Stimulated activated naive B cell treated with anti-CD40 and anti-IgM and Interleukin-4, amounts not matched to agents 10 μg/mL and 1 μg/mL and 100 μg/mL, for 72 hours (primary cell): Measurements from ENCODE around the gene RBM22.
"Not testable (repeated sequence)": the region's sequence is repeated elsewhere in the genome, so short reads cannot be mapped to it uniquely, and the experiment has no call there.

ENCODE experiments used
- ATAC-seq, 2 donors: fragments of 150-1000 bp; cut with Tn5 transposase; replicated peaks; 2 replicates each; pipeline ENCODE4 v1.10.0; 2021; ENCODE audit warnings: moderate library complexity in 1 of 2
- DNase-seq: peaks from one replicate; pipeline ENCODE4 v3.0.0; 2021
- H3K27ac Mint-ChIP-seq: one replicate; pipeline ENCODE4 v1.8.0; 2022; ENCODE audit warnings: mild to moderate bottlenecking, mixed read lengths
- H3K27me3 Mint-ChIP-seq, 2 donors: one replicate each; pipeline ENCODE4 v1.8.0; 2022; ENCODE audit warnings: mixed read lengths in 2 of 2
- H3K36me3 Mint-ChIP-seq, 2 donors: one replicate each; pipeline ENCODE4 v1.8.0; 2022; ENCODE audit warnings: mixed read lengths in 2 of 2, mild to moderate bottlenecking in 1 of 2
- H3K4me1 Mint-ChIP-seq, 2 donors: one replicate each; pipeline ENCODE4 v1.8.0; 2022; ENCODE audit warnings: mixed read lengths in 2 of 2, mild to moderate bottlenecking in 1 of 2
- H3K4me3 Mint-ChIP-seq, 2 donors: one replicate each; pipeline ENCODE4 v1.8.0; 2022; ENCODE audit warnings: mild to moderate bottlenecking in 2 of 2, mixed read lengths in 2 of 2, moderate library complexity in 1 of 2
- H3K9me3 Mint-ChIP-seq, 2 donors: one replicate each; pipeline ENCODE4 v1.8.0; 2022; ENCODE audit warnings: mixed read lengths in 2 of 2, mild to moderate bottlenecking in 1 of 2

The RBM22 gene

DNA sequence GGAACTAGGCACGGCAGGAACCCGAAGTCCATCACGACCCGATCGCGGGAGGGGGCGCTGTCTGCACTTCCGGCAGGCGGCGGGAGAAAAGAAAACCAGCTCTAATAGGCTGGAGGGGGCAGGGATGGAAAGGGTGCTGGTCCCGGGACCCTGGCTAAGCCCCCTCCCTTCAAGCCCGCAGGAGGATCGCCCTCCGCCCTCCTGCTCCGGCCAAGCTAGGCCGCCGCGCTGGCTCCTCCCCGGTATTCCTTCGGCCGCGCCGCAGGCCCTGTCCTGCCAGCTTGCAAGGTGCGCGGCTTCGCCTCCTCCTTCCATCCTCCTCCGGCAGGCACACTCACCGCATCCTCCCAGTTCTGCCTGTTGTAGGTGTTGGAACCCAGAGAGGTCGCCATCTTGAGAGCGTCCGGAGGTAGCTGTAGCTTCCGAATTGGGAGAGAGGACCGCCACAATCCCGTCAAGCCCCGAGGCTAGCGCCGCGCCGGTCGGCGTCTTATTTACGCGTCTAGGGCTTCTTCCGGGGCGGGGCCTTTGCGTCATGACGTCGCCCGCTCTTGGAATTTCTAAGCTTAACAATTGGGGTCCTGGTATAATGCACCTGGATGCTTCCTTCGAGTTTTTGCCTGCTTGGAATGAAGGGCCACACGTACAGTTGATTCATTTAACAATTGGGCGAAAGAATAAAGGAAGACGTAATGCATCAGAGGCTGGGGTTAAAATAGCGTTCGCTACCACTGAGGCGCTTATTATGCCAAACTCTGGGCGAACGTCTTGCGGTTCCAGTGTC lies at the start of gene RBM22:
Gene RBM22 (minus strand): TSS at position 469 of the 784 bp plus-strand sequence. CDS start 77 bp downstream, at position 392.
- no peak within 1 kb of the TSS for H3K4me3 Mint-ChIP-seq
- H3K27me3 Mint-ChIP-seq: no peaks in the 10 kb centered on the region
- peak; percentile 97 to 98 for ATAC-seq
- H3K36me3 Mint-ChIP-seq: peaks cover 16 to 24% of the 10 kb centered on the region in 2 donors
- H3K27ac Mint-ChIP-seq: no peak within 1 kb of the TSS
- peak; percentile 86 for DNase-seq
- no peaks in the 10 kb centered on the region for H3K9me3 Mint-ChIP-seq
- H3K4me1 Mint-ChIP-seq: no peaks in the 10 kb centered on the region

DNA sequence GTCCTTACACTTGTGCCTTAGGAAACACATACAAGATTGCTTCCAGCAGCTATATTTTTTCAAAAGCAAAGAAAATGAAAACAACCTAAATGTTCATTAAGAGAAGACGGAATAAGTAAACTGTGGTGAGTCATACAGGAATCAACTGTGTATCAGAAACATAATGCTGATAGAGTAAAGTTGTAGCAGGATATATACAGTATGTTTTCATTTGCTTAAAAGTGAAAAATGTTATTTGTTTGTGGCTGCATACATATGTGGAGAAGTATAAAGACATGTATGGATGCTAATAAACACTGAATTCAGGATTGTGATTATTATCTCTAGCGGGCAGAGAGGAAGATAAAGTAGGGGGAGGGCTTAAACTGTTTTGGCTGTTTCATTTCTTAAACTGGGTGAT lies 49.6 kb upstream of the RBM22 start:
- H3K27me3 Mint-ChIP-seq: no peaks in the 10 kb centered on the region
- H3K9me3 Mint-ChIP-seq: no peaks in the 10 kb centered on the region
- ATAC-seq (no peak), DNase-seq (no peak)
- H3K27ac Mint-ChIP-seq: peak overlapping the region; percentile 26
- H3K4me3 Mint-ChIP-seq: no peak overlapping the region
- peaks cover 16 to 25% of the 10 kb centered on the region in 2 donors for H3K4me1 Mint-ChIP-seq
- peaks cover 35 to 45% of the 10 kb centered on the region in 2 donors for H3K36me3 Mint-ChIP-seq

DNA sequence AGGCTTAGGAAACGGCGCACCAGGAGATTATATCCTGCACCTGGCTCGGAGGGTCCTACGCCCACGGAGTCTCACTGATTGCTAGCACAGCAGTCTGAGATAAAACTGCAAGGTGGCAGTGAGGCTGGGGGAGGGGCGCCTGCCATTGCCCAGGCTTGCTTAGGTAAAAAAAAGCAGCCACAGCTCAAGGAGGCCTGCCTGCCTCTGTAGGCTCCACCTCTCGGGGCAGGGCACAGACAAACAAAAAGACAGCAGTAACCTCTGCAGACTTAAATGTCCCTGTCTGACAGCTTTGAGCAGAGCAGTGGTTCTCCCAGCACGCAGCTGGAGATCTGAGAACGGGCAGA lies 42.3 kb upstream of the RBM22 start:
- peaks cover 30 to 54% of the 10 kb centered on the region in 2 donors for H3K4me1 Mint-ChIP-seq
- peaks cover 52 to 69% of the 10 kb centered on the region in 2 donors for H3K36me3 Mint-ChIP-seq
- not testable (repeated sequence) for DNase-seq, H3K27ac Mint-ChIP-seq, H3K27me3 Mint-ChIP-seq, ATAC-seq, H3K9me3 Mint-ChIP-seq, H3K4me3 Mint-ChIP-seq

DNA sequence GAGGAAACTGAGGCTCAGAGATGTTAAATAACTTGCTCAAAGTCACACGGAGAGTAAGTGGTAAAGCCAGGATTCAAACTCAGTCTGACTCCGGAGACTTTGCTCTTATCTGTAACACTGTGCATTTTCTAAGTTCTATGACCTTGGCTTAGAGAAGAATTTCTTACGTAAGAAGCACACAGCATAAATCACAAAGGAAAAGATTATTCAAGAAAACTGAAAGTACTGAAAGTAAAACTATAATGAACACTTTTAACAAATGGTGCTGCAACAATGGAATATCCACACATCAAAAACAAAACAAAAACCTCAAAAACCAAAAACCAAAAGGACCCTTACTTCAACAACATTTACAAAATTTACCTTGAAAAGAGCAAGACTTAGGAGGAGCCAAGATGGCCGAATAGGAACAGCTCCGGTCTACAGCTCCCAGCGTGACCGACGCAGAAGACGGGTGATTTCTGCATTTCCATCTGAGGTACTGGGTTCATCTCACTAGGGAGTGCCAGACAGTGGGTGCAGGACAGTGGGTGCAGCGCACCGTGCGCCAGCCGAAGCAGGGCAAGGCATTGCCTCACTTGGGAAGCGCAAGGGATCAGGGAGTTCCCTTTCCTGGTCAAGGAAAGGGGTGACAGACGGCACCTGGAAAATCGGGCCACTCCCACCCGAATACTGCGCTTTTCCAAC lies 41.7 kb upstream of the RBM22 start:
- not testable (repeated sequence) for H3K4me3 Mint-ChIP-seq, ATAC-seq, DNase-seq, H3K9me3 Mint-ChIP-seq, H3K27me3 Mint-ChIP-seq, H3K27ac Mint-ChIP-seq
- peaks cover 57 to 74% of the 10 kb centered on the region in 2 donors for H3K36me3 Mint-ChIP-seq
- H3K4me1 Mint-ChIP-seq: peaks cover 33 to 58% of the 10 kb centered on the region in 2 donors

DNA sequence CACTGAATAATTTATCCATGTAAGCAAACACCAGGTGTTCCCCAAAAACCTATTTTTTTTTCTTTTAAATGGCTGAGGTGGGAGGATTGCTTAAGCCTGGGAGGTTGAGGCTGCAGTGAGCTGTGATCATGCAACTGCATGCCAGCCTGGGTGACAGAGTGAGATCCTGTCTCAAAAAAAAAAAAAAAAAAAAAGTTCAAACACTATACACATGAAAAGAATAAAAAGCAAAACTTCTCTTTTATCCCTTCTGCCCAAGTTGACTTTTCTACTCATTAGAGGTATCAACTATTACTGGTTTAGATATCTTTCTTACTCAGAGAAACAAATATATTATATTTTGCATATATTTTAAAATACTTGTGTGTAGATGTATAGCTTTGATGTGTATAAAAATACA lies 40.1 kb upstream of the RBM22 start:
- Mint-ChIP-seq H3K36me3 (peaks cover 70 to 84% of the 10 kb centered on the region in 2 donors), H3K27ac (no peak overlapping the region), H3K27me3 (no peaks in the 10 kb centered on the region), H3K9me3 (peaks cover 7 to 12% of the 10 kb centered on the region in 2 donors), H3K4me1 (peaks cover 33 to 62% of the 10 kb centered on the region in 2 donors), H3K4me3 (no peak overlapping the region)
- DNase-seq: no peak
- no peak for ATAC-seq

DNA sequence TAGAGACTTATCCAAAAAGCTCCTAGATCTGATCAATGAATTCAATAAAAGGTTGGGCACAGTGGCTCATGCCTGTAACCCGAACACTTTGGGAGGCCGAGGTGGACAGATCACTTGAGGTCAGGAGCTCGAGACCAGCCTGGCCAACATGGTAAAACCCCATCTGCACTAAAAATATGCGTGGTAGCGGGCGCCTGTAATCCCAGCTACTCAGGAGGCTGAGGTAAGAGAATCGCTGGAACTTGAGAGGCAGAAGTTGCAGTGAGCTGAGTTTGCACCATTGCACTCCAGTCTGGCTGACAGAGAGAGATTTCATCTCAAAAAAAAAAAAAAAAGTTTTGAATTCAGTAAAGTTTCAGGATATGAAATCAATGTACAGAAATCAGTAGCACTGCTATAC lies 38.0 kb upstream of the RBM22 start:
- no peak overlapping the region for H3K27ac Mint-ChIP-seq
- H3K36me3 Mint-ChIP-seq: peaks cover 79 to 91% of the 10 kb centered on the region in 2 donors
- peaks cover 37 to 61% of the 10 kb centered on the region in 2 donors for H3K4me1 Mint-ChIP-seq
- H3K27me3 Mint-ChIP-seq: no peaks in the 10 kb centered on the region
- no peak overlapping the region for H3K4me3 Mint-ChIP-seq
- ATAC-seq (no peak), DNase-seq (no peak)
- H3K9me3 Mint-ChIP-seq: peaks cover 12 to 18% of the 10 kb centered on the region in 2 donors

DNA sequence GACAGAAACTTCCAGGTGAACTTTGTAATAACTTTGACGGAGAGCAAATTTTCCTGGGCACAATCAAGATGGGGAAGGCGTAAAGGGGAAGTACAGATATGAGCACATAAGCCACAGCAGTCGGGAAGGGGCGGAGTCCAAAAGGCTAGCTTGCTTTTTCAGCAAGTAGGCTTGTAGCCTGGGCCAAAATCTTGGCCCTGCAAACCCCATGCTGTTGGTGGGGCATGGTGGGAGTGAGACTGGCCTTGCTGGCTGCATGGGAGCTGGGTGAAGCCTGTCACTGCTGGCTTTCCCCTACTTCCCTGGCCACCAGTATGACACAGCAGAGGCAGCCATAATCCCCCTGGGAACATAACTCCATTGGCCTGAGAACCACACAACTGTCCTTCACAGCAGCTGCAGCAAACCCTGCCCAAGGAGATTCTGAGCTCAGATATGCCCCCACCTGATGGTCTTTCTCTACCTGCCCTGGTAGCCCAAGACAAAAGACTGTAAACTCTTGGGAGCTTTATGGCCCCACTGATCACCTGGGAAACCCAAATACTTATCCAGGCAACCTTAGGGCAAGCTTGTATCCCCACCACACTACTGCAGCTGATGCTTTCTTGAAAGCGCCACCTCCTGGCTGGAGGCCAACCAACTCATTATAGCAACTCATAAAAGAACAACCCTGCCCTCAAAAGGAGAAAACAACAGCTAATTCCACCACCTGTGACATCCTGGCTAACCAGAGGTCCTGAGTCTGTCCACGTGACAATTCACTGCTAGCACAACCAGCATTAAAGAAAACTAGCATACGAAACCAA lies 33.9 kb upstream of the RBM22 start:
- Mint-ChIP-seq H3K9me3 (peaks cover 12 to 18% of the 10 kb centered on the region in 2 donors), H3K27me3 (no peaks in the 10 kb centered on the region), H3K4me3 (no peak overlapping the region), H3K27ac (peak overlapping the region; percentile 48), H3K4me1 (peaks cover 28 to 42% of the 10 kb centered on the region in 2 donors), H3K36me3 (peaks cover 74 to 89% of the 10 kb centered on the region in 2 donors)
- DNase-seq: no peak
- peak in 1 of 2 donors; percentile 62 for ATAC-seq

DNA sequence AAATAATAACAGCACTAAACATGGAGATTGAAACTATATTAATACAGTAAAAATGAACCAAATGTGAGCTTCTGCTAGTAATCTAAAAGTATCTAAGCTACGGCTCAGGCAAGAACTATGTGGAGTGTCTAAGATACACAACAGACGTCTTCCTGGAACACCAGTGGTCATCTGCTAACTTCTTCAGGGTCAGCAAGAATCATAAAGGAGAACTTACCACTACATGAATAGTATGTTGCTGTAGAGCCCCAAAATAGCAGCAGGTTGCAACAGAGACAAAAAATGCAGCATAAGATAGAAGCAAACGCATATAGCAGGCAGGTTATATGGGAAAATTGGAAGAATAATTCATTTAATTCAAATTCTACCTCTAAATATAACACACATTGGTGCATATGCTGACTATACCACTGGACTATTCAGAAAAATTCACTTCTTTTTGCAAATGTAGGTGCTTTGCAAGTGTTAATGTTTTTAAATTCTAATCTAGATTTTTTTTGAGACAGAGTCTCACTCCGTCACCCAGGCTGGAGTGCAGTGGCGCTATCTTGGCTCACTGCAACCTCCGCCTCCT lies 30.9 kb upstream of the RBM22 start:
- H3K36me3 Mint-ChIP-seq: peaks cover 55 to 73% of the 10 kb centered on the region in 2 donors
- no peak overlapping the region for H3K4me3 Mint-ChIP-seq
- H3K4me1 Mint-ChIP-seq: peaks cover 11 to 17% of the 10 kb centered on the region in 2 donors
- ATAC-seq (no peak), DNase-seq (no peak)
- no peak overlapping the region for H3K27ac Mint-ChIP-seq
- H3K27me3 Mint-ChIP-seq: no peaks in the 10 kb centered on the region
- peaks cover 3 to 11% of the 10 kb centered on the region in 2 donors for H3K9me3 Mint-ChIP-seq

DNA sequence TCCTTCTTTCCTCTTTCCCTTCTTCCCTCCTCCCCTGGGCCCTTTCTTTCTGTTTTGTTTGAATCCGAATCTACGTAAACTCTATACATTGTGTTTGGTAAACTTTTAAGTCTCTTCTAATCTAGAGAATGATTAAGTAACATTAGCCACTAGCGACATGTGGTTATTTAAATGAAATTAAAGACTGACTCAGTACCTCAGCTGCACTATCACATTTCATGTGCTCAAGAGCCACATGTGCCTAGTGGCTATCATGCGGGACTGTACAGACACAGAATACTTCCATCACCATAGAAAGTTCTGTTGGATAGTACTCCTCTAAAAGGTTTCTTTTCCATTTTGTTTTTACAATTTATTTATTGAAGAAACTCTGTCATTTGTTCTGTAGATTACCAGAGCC lies 29.0 kb upstream of the RBM22 start:
- H3K27me3 Mint-ChIP-seq: no peaks in the 10 kb centered on the region
- H3K9me3 Mint-ChIP-seq: peaks cover 0 to 5% of the 10 kb centered on the region in 2 donors

DNA sequence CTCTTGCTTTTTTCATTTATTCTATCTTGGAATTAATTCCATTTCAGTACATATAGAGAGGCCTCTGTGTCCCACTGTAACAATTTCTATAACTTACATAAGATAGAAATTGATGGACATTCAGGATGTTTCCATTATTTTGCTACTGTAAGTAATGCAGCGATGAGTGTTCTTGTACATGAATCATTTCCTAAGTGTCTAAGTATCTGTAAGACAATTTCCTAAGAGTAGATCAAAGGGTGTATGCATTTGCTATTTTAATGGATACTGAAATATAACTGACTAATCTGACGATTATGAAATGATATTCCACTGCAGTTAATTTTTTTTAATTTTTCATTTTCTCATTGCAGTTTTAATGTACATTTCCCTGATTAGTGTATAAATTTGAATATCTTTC lies 23.0 kb upstream of the RBM22 start:
- Mint-ChIP-seq H3K9me3 (no peaks in the 10 kb centered on the region), H3K27ac (no peak overlapping the region), H3K4me3 (no peak overlapping the region), H3K4me1 (no peaks in the 10 kb centered on the region), H3K36me3 (peaks cover 27 to 40% of the 10 kb centered on the region in 2 donors), H3K27me3 (no peaks in the 10 kb centered on the region)
- no peak for ATAC-seq
- no peak for DNase-seq

More for the DNA sequence above, 29.0 kb upstream of the RBM22 start:
- Mint-ChIP-seq H3K27ac (no peak overlapping the region), H3K36me3 (peaks cover 37 to 57% of the 10 kb centered on the region in 2 donors), H3K4me3 (no peak overlapping the region), H3K4me1 (peaks cover 4 to 10% of the 10 kb centered on the region in 2 donors)
- ATAC-seq: no peak
- DNase-seq: no peak

DNA sequence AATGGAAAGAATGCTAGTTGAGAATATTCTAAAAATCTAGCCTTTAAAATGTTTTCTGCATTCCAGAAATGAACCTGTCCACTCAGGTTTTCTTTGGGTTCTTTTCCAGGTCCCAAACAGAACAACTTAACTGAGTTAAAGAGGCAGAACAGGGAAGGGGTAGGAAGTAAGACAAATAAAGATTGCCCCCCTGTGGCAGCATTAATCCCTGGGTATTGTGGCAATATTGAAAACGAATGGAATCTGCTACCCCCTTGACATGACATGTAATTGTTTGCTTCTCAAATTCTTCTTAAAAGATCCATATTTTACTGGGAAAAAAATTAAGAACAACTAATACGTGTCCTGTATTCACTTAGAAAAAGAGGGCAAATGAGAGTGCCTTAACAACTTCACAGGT lies 9.3 kb upstream of the RBM22 start:
- no peaks in the 10 kb centered on the region for H3K4me1 Mint-ChIP-seq
- peaks cover 29 to 46% of the 10 kb centered on the region in 2 donors for H3K36me3 Mint-ChIP-seq
- no peaks in the 10 kb centered on the region for H3K27me3 Mint-ChIP-seq
- no peak for DNase-seq
- no peak overlapping the region for H3K4me3 Mint-ChIP-seq
- no peaks in the 10 kb centered on the region for H3K9me3 Mint-ChIP-seq
- ATAC-seq: no peak
- H3K27ac Mint-ChIP-seq: no peak overlapping the region

DNA sequence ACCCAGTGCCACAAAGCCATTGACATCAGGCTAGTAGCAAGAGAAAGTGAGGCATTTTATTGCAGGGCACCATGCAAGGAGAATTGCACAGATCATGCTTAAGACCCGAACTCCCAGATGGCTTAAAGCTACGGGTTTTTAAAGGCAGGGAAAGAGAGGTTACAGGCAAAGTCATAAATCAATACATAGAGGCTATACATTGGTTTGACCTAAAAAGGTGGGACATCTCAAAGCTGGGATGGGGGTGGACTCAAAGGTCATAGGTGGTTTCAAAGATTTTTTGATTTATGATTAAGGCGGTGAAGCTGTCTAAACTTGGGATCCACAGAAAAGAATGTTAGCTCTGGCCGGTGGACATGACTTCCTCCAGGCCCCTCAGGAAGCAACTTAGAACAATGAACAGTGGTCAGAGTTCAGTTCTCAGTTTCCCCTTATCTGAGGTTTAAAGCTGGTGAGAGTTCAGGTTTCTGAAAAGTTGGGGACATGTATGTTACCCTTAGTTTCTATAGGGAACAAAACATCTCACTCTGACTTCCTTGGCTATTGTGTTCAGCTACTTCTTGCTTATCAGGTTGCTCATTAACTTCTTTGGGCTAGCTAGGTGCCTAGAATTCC lies 6.0 kb upstream of the RBM22 start:
- Mint-ChIP-seq H3K36me3 (peaks cover 22 to 41% of the 10 kb centered on the region in 2 donors), H3K27me3 (no peaks in the 10 kb centered on the region), H3K4me3 (no peak overlapping the region)

DNA sequence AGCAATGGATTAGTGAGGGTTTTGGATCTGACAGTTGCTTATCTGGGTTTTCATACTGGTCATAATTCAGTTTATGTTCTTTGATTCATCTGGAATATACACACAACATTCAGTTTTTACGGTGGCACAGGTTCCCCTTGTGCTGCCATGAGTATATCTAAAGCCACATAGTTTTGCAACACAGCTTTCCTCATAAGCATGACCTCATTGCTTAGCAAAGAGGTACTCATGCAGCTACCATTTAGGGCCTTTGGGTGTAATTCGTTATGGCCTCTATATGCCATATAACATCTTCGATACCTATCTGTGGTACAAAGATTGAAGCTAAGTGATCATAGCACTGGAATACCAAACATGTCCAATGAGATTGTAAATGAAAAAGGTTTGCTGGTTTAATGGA lies 2.9 kb upstream of the RBM22 start:
- H3K9me3 Mint-ChIP-seq: no peaks in the 10 kb centered on the region

More for the DNA sequence above, 6.0 kb upstream of the RBM22 start:
- Mint-ChIP-seq H3K27ac (no peak overlapping the region), H3K4me1 (no peaks in the 10 kb centered on the region), H3K9me3 (no peaks in the 10 kb centered on the region)
- ATAC-seq (no peak), DNase-seq (no peak)

DNA sequence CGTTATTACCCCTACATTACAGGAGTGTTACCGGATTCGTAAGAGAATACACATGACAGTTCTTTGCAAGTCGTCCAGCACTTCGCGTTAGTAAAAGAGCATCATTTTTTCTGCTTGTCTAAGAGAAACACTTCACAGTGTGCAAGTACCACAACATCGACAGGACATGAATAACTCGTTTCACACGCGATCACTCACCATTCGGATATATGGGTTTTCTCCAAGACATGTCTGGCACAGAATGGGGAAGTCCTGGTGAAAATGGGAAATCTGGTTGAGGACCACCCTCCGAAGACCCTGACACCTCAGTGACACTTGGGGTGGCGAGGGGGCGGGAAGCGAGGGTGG lies 642 bp downstream of the RBM22 start:
- ATAC-seq: peak; percentile 6 to 21
- no peak for DNase-seq
- H3K4me3 Mint-ChIP-seq: no peak overlapping the region
- no peaks in the 10 kb centered on the region for H3K27me3 Mint-ChIP-seq
- no peak overlapping the region for H3K27ac Mint-ChIP-seq
- no peaks in the 10 kb centered on the region for H3K4me1 Mint-ChIP-seq
- H3K9me3 Mint-ChIP-seq: no peaks in the 10 kb centered on the region
- H3K36me3 Mint-ChIP-seq: peaks cover 15 to 18% of the 10 kb centered on the region in 2 donors

More for the DNA sequence above, 2.9 kb upstream of the RBM22 start:
- H3K4me1 Mint-ChIP-seq: no peaks in the 10 kb centered on the region
- no peak overlapping the region for H3K27ac Mint-ChIP-seq
- H3K27me3 Mint-ChIP-seq: no peaks in the 10 kb centered on the region
- no peak for DNase-seq
- peaks cover 20 to 24% of the 10 kb centered on the region in 2 donors for H3K36me3 Mint-ChIP-seq
- H3K4me3 Mint-ChIP-seq: no peak overlapping the region
- no peak for ATAC-seq
